ENCODE measurements around the gene HK3.

The HK3 gene

GRCh38 chr5:176881021-176881749 lies 18.0 kb downstream of the HK3 start:
- Histone ChIP-seq H3K4me1 (ENCODE audit: control insufficient read depth in 2 of 2, insufficient read depth in 1 of 2, low read depth in 1 of 2, low read length in 2 of 2) (peaks cover 11 to 35% of the 10 kb centered on the region in 2 donors), H3K4me3 (ENCODE audit: low read length in 2 of 2) (no peak overlapping the region), H2AFZ (ENCODE audit: low read length) (no peak overlapping the region), H3K9ac (ENCODE audit: low read depth, low read length, poor library complexity) (peak overlapping the region; percentile 12), H3K27me3 (ENCODE audit: control insufficient read depth in 3 of 3, insufficient read depth in 3 of 3, low read depth in 1 of 3, low read length in 3 of 3) (peaks cover 0 to 25% (median 0%) of the 10 kb centered on the region in 3 experiments), H4K91ac (ENCODE audit: low read depth, low read length, poor library complexity) (no peak overlapping the region), H3K23ac (ENCODE audit: low read depth, low read length, poor library complexity) (peak overlapping the region; percentile 52), H2BK120ac (ENCODE audit: low read depth, low read length) (no peak overlapping the region), H2BK5ac (ENCODE audit: low read length) (no peak overlapping the region), H2AK5ac (ENCODE audit: low read depth, low read length) (peak overlapping the region; percentile 70), H3K27ac (replicated peaks; ENCODE audit: low read length) (no peak overlapping the region), H3K36me3 (replicated peaks in 1 of 2; ENCODE audit: control insufficient read depth in 2 of 2, insufficient read depth in 2 of 2, low read length in 2 of 2) (no peaks in the 10 kb centered on the region), H3K18ac (ENCODE audit: low read length) (peak overlapping the region; percentile 65), H3K4me2 (ENCODE audit: insufficient read depth, low read length, poor library complexity, severe bottlenecking) (no peak overlapping the region), H2BK12ac (ENCODE audit: low read length) (peak overlapping the region; percentile 50), H3K4ac (ENCODE audit: low read length) (no peak overlapping the region), H4K8ac (ENCODE audit: low read depth, low read length) (no peak overlapping the region), H3K9me3 (replicated peaks in 1 of 2; ENCODE audit: control insufficient read depth in 2 of 2, insufficient read depth in 1 of 2, low read depth in 1 of 2, low read length in 2 of 2) (no peaks in the 10 kb centered on the region), H3K14ac (ENCODE audit: low read length) (no peak overlapping the region), H2BK15ac (ENCODE audit: low read length) (peak overlapping the region; percentile 65), H3K79me1 (ENCODE audit: low read depth, low read length) (no peaks in the 10 kb centered on the region)
- no CpG with 5 or more reads among the region's 28 CpGs for WGBS, 2 donors (ENCODE audit: extremely low coverage in 2 of 2, insufficient read length in 2 of 2, insufficient replicate concordance in 1 of 2)
- no peak for DNase-seq (ENCODE audit: low spot score)

GRCh38 chr5:176880366-176881020 lies 18.7 kb downstream of the HK3 start:
- H3K4me1 ChIP-seq (ENCODE audit: control insufficient read depth in 2 of 2, insufficient read depth in 1 of 2, low read depth in 1 of 2, low read length in 2 of 2), result peaks cover 14 to 38% of the 10 kb centered on the region in 2 donors
- no peak overlapping the region for H3K27ac ChIP-seq (replicated peaks; ENCODE audit: low read length)
- H4K91ac ChIP-seq (ENCODE audit: low read depth, low read length, poor library complexity), result no peak overlapping the region
- H2AK5ac ChIP-seq (ENCODE audit: low read depth, low read length), result peak overlapping the region; percentile 88
- H3K9ac ChIP-seq (ENCODE audit: low read depth, low read length, poor library complexity), result no peak overlapping the region
- no peaks in the 10 kb centered on the region for H3K79me1 ChIP-seq (ENCODE audit: low read depth, low read length)
- H3K4ac ChIP-seq (ENCODE audit: low read length), result no peak overlapping the region
- H3K27me3 ChIP-seq (ENCODE audit: control insufficient read depth in 3 of 3, insufficient read depth in 3 of 3, low read depth in 1 of 3, low read length in 3 of 3), result peaks cover 0 to 32% (median 0%) of the 10 kb centered on the region in 3 experiments
- H4K8ac ChIP-seq (ENCODE audit: low read depth, low read length), result peak overlapping the region; percentile 78
- H2BK120ac ChIP-seq (ENCODE audit: low read depth, low read length), result peak overlapping the region; percentile 51
- peak overlapping the region; percentile 78 for H3K18ac ChIP-seq (ENCODE audit: low read length)
- peak overlapping the region; percentile 79 for H2BK5ac ChIP-seq (ENCODE audit: low read length)
- no peak for DNase-seq (ENCODE audit: low spot score)
- no peak overlapping the region for H3K14ac ChIP-seq (ENCODE audit: low read length)
- no peaks in the 10 kb centered on the region for H3K36me3 ChIP-seq (replicated peaks in 1 of 2; ENCODE audit: control insufficient read depth in 2 of 2, insufficient read depth in 2 of 2, low read length in 2 of 2)
- H3K4me3 ChIP-seq (ENCODE audit: low read length in 2 of 2), result peak overlapping the region in 1 of 2 donors; percentile 43
- H3K9me3 ChIP-seq (replicated peaks in 1 of 2; ENCODE audit: control insufficient read depth in 2 of 2, insufficient read depth in 1 of 2, low read depth in 1 of 2, low read length in 2 of 2), result no peaks in the 10 kb centered on the region
- H3K23ac ChIP-seq (ENCODE audit: low read depth, low read length, poor library complexity), result peak overlapping the region; percentile 71
- no peak overlapping the region for H2BK12ac ChIP-seq (ENCODE audit: low read length)
- H3K4me2 ChIP-seq (ENCODE audit: insufficient read depth, low read length, poor library complexity, severe bottlenecking), result no peak overlapping the region
- WGBS, 2 donors (ENCODE audit: extremely low coverage in 2 of 2, insufficient read length in 2 of 2, insufficient replicate concordance in 1 of 2), result no CpG with 5 or more reads among the region's 26 CpGs
- no peak overlapping the region for H2AFZ ChIP-seq (ENCODE audit: low read length)
- H2BK15ac ChIP-seq (ENCODE audit: low read length), result peak overlapping the region; percentile 65

- H4K8ac ChIP-seq (ENCODE audit: low read depth, low read length), result peak overlapping the region; percentile 78
- H3K9me3 ChIP-seq (replicated peaks in 1 of 2; ENCODE audit: control insufficient read depth in 2 of 2, insufficient read depth in 1 of 2, low read depth in 1 of 2, low read length in 2 of 2), result no peaks in the 10 kb centered on the region
- peak overlapping the region; percentile 71 for H3K23ac ChIP-seq (ENCODE audit: low read depth, low read length, poor library complexity)
- H3K27ac ChIP-seq (replicated peaks; ENCODE audit: low read length), result no peak overlapping the region
- no peak overlapping the region for H3K4ac ChIP-seq (ENCODE audit: low read length)
- peak overlapping the region; percentile 78 for H3K18ac ChIP-seq (ENCODE audit: low read length)
- peak overlapping the region in 1 of 2 donors; percentile 43 for H3K4me3 ChIP-seq (ENCODE audit: low read length in 2 of 2)
- H2AK5ac ChIP-seq (ENCODE audit: low read depth, low read length), result peak overlapping the region; percentile 88
- no peaks in the 10 kb centered on the region for H3K36me3 ChIP-seq (replicated peaks in 1 of 2; ENCODE audit: control insufficient read depth in 2 of 2, insufficient read depth in 2 of 2, low read length in 2 of 2)
- DNase-seq (ENCODE audit: low spot score), result no peak
- WGBS, 2 donors (ENCODE audit: extremely low coverage in 2 of 2, insufficient read length in 2 of 2, insufficient replicate concordance in 1 of 2), result no CpG with 5 or more reads among the region's 23 CpGs
- no peak overlapping the region for H3K4me2 ChIP-seq (ENCODE audit: insufficient read depth, low read length, poor library complexity, severe bottlenecking)
- H2BK5ac ChIP-seq (ENCODE audit: low read length), result peak overlapping the region; percentile 79
- H2AFZ ChIP-seq (ENCODE audit: low read length), result peak overlapping the region; percentile 31
- H3K4me1 ChIP-seq (ENCODE audit: control insufficient read depth in 2 of 2, insufficient read depth in 1 of 2, low read depth in 1 of 2, low read length in 2 of 2), result peaks cover 14 to 34% of the 10 kb centered on the region in 2 donors
- no peak overlapping the region for H3K14ac ChIP-seq (ENCODE audit: low read length)
- H2BK12ac ChIP-seq (ENCODE audit: low read length), result peak overlapping the region; percentile 63
- H3K9ac ChIP-seq (ENCODE audit: low read depth, low read length, poor library complexity), result no peak overlapping the region
- H3K79me1 ChIP-seq (ENCODE audit: low read depth, low read length), result no peaks in the 10 kb centered on the region
- peak overlapping the region; percentile 51 for H2BK120ac ChIP-seq (ENCODE audit: low read depth, low read length)
- H2BK15ac ChIP-seq (ENCODE audit: low read length), result peak overlapping the region; percentile 50
- H3K27me3 ChIP-seq (ENCODE audit: control insufficient read depth in 3 of 3, insufficient read depth in 3 of 3, low read depth in 1 of 3, low read length in 3 of 3), result peaks cover 0 to 39% (median 0%) of the 10 kb centered on the region in 3 experiments
- no peak overlapping the region for H4K91ac ChIP-seq (ENCODE audit: low read depth, low read length, poor library complexity)
These were observed 19.3 kb downstream of the HK3 start for GRCh38 chr5:176879663-176880361.

Measured in neuronal stem cell (in vitro differentiated cells).